ENCODE data around the gene VSNL1. TPM values are rescaled to one million over a fixed set of nuclear protein-coding genes. Genes with fewer than 3 reads are reported as not detected.

The VSNL1 gene
- total RNA-seq, 4 donors from 2014 or later = 0.65 TPM; not detected in 3

DNA sequence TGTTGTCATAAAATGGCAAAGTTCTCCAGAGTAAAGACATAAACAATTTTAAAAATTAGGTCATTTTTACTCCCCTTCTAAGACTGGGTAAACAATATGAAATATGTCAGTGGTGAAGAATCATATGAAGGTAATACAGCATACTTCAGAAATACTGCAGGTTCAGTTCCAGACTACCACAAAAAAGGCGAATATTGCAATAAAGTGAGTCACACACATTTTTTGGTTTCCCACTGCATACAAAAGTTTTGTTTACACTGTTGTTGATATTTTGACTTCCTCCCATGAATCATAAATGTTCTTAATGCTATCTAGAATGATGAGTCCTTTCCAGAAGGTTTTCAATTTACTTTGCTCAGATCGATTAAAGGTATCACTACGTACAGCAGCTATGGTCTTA, 139.6 kb downstream of the VSNL1 start:
- DNase-seq (ENCODE audit: low spot score) (no peak), ATAC-seq (ENCODE audit: low FRiP score) (no peak)
- TF ChIP-seq, protein P1, sequence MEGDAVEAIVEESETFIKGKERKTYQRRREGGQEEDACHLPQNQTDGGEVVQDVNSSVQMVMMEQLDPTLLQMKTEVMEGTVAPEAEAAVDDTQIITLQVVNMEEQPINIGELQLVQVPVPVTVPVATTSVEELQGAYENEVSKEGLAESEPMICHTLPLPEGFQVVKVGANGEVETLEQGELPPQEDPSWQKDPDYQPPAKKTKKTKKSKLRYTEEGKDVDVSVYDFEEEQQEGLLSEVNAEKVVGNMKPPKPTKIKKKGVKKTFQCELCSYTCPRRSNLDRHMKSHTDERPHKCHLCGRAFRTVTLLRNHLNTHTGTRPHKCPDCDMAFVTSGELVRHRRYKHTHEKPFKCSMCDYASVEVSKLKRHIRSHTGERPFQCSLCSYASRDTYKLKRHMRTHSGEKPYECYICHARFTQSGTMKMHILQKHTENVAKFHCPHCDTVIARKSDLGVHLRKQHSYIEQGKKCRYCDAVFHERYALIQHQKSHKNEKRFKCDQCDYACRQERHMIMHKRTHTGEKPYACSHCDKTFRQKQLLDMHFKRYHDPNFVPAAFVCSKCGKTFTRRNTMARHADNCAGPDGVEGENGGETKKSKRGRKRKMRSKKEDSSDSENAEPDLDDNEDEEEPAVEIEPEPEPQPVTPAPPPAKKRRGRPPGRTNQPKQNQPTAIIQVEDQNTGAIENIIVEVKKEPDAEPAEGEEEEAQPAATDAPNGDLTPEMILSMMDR (IDR thresholded peaks at IDR 0.05) = no peak

DNA sequence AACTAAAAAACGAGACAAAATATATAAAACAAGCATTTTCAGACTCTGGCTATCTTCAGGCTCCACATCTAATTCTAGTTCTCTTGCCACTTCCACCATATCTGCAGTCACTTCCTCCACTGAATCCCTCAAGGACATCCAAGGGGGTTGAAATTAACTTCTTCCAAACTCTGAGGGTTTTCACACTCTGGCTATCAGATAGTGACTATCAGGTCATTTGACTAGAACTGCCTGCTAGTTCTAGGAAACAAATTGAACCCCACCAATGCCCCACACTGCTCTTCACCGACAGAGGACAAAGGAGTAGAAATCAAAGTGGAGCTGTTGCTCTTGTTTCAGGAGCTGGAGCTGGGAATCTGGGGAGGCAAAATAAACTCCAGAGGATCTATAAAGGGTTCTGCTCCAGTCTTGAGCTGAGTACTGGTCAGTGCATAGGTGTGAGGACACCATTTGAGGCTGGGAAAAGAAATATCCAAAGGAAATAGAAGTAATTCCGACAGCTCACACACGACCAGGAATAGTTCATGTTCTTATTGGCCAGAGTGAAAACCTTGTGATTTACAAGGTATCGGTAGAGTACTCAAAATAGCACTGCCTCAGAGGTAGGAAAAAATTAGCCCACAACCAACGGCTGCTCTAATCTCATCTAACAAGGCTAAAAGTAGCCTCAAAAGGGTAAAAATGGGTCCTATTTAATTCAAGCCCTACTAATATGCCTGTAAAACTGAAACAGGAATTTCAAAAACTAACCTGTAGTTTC, 141.8 kb downstream of the VSNL1 start:
- ATAC-seq (ENCODE audit: low FRiP score) (no peak), DNase-seq (ENCODE audit: low spot score) (no peak)
- TF ChIP-seq, protein P1 (IDR thresholded peaks at IDR 0.05) = no peak

GRCh38 chr2:17683981-17684380, 143.5 kb downstream of the VSNL1 start:
- no peak for ATAC-seq (ENCODE audit: low FRiP score)
- TF ChIP-seq, protein P1 (IDR thresholded peaks at IDR 0.05) = no peak
- no peak for DNase-seq (ENCODE audit: low spot score)

- TF ChIP-seq, protein P1 (IDR thresholded peaks at IDR 0.05) = no peak
- no peak for ATAC-seq (ENCODE audit: low FRiP score)
- no peak for DNase-seq (ENCODE audit: low spot score)
Observed at GRCh38 chr2:17688600-17688999, 148.1 kb downstream of the VSNL1 start.

GRCh38 chr2:17689010-17689409, 148.5 kb downstream of the VSNL1 start:
- TF ChIP-seq, protein P1 (IDR thresholded peaks at IDR 0.05) = no peak
- DNase-seq (ENCODE audit: low spot score) (no peak), ATAC-seq (ENCODE audit: low FRiP score) (no peak)

- TF ChIP-seq, protein P1 (IDR thresholded peaks at IDR 0.05) = no peak
- ATAC-seq (ENCODE audit: low FRiP score) (no peak), DNase-seq (ENCODE audit: low spot score) (no peak)
Observed at GRCh38 chr2:17690776-17691175, 150.3 kb downstream of the VSNL1 start.

Other genes with a start within 250 kb of the VSNL1 start
- gene RAD51AP2, start 22.3 kb upstream of the VSNL1 start, total RNA-seq = not detected
- 10 to 100 TPM in 3 of 4 donors, 1 to 10 TPM in 1; 8.9 to 18.6 (median 12.0) TPM for gene SMC6, start 213.1 kb downstream of the VSNL1 start, total RNA-seq
- gene GEN1, start 213.4 kb downstream of the VSNL1 start, total RNA-seq = 1 to 10 TPM; 2.3 to 8.8 (median 6.7) TPM